IPS DF 4.7 (cell line): ENCODE data around the gene CD19.
"Not testable (repeated sequence)": the region's sequence is repeated elsewhere in the genome, so short reads cannot be mapped to it uniquely, and the experiment has no call there.

Experiments used
- DNase-seq: peaks from one replicate; pipeline ENCODE4 v3.0.0-alpha.2; 2013; ENCODE audit warnings: low spot score; ENCODE audit errors: extremely low read depth

The CD19 gene

DNA sequence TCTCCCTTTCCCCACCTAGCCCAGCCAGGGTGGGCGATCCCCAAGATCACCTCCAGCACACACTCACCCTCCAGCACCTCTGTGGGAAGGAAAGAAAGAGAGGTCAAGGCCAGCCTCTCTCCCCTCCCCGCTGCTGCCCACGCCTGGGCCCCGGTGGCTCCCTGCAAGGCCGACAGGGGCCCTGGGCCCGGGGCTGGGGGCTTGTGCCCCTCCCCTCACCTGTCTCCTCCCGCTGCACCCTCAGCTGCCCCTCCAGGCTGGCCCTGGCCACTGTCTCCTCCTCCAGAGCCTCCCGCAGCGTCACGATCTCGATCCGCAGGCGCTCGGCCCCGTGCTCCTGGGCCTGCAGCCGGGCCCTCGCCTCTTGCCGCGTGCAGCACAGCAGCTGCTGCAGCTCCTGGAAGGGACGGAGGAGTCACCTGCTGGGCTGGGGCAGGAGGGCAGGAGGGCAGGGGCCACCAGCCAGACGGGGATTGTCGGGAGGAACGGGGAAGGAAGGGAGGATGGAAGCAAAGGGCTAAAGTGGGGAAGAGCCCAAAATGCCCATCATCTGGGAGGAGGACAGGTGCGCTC, 25.9 kb upstream of the CD19 start:
- no peak for DNase-seq

DNA sequence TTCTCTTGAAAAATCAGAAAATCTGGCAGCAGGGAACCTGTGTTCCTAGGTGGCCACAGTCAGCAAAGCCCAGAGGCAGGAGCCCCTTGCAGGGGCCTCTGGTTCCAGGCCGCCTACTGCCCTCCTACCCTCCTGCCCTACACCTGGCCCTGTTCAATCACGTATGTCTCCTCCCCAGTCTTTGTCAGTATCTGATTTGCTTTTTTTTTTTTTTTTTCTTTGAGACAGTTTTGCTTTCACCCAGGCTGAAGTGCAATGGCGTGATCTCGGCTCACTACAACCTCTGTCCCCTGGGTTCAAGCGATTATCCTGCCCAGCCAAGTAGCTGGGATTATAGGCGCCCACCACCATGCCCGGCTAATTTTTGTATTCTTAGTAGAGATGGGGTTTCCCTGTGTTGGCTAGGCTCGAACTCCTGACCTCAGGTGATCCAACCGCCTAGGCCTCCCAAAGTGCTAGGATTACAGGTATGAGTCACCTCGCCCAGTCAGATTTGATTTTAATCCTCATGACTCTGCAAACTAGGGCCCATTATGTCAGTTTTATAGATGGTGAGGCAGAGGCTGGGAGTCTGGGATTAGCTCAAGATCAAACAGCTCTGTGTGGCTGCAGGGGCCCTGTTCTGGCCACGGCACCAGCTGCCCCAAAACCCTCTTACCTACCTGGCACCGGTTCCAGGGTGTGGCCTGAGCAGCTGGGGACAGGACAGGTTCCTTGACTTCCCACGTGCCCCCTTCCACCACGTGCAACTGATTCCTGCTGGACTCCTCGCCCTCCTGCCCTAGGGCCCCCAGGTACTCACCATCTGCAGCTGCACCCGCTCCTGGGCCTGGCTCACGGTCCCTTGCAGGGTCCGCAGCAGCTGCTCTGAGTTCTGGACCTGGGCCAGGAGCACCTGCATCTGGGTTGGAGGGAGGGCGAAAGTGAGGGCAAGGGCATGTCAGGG, 21.4 kb upstream of the CD19 start:
- no peak for DNase-seq

GRCh38 chr16:28912558-28912957, 19.2 kb upstream of the CD19 start:
- DNase-seq, result no peak

GRCh38 chr16:28913946-28914724, 17.6 kb upstream of the CD19 start:
- DNase-seq, result no peak

DNA sequence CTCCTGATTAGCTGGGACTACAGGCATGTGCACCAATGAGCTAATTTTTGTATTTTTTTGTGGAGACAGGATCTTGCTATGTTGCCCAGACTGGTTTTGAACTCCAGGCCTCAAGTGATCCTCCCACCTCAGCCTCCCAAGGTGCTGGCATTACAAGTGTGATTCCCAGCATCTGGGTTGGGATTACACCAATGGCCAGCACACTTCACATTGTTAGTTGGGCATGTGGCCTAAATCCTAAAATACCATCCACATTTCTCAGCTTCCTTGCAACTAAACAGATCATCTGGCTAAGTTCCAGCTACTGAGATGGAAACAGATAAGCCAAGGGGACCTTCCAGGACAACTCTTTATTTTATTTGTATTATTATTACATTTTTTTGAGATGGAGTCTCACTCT, 16.6 kb upstream of the CD19 start:
- no peak for DNase-seq

DNA sequence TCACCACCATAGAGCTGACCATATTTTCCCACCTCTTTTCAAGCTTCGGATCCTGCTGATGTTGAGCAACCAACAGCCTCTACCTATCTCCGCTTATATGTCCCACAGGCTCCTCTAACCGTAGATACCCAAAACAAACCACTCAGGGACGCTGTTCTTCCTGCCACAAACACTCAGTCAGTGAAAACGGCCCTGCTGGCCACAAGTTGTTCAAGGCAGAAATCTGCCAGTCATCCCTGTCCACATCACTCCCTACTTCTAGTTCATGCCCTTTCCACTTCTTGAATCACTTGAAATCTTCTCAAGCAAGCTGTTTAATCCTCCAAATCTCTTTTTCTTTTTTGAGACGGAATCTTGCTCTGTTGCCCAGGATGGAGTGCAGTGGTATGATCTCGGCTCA, 14.7 kb upstream of the CD19 start:
- no peak for DNase-seq

- DNase-seq, result no peak
These were observed 13.1 kb upstream of the CD19 start for GRCh38 chr16:28918698-28919097.

- DNase-seq, result no peak
These were observed 8.6 kb upstream of the CD19 start for GRCh38 chr16:28923231-28923587.

DNA sequence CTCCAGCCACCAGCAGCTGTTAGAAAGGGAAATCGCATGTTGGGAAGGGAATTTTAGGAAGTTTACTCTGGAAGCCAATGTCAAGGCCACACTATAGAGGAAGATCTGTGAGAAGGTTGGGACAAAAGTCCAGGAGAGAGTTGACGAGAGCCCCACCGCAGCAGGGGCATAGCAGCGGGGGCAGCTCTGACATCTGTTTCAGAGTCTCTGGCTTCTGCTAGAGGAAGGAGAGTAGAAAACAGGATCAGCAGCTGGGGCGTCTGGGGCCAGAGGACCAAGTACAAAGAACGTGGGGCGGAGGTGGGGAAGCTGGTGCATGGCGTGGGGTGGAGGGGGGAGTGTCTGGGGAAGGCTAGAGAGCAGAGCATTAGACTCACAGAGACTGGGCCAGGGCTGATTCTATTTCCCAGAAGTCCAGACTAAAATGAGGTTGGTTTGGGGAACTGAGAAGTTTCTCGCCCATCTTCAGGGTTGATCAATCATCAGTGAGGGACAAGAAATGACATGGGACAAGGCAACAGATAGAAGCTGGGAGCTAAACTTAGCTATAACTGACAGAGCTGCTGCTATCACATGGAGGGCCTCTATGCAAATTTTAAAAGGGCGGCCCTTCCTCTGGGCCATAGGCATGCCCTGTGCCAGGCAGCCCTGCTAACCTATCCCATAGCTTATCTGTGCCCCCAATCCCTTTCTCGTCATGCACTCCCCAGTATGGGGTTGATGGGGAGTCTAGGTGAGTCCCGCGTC, 7.9 kb upstream of the CD19 start:
- DNase-seq, result no peak

DNA sequence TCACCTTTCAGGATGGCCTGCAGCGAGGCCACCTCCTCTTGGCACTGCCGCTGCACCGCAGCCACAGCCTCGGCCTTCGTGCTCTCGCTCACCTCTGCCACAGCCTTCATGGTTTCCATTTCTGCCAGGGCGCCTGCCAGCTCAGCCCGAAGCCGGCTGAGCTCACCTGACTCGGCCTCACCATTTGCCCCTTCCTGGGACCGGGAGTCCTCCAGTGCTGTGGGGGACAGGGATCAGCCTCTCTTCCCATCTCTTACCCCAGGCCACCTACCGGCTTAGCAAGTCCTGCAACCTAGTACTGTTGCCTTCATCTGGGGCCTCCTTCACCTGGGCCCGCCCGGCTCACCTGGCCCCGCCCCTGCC, 7.4 kb upstream of the CD19 start:
- no peak for DNase-seq

DNA sequence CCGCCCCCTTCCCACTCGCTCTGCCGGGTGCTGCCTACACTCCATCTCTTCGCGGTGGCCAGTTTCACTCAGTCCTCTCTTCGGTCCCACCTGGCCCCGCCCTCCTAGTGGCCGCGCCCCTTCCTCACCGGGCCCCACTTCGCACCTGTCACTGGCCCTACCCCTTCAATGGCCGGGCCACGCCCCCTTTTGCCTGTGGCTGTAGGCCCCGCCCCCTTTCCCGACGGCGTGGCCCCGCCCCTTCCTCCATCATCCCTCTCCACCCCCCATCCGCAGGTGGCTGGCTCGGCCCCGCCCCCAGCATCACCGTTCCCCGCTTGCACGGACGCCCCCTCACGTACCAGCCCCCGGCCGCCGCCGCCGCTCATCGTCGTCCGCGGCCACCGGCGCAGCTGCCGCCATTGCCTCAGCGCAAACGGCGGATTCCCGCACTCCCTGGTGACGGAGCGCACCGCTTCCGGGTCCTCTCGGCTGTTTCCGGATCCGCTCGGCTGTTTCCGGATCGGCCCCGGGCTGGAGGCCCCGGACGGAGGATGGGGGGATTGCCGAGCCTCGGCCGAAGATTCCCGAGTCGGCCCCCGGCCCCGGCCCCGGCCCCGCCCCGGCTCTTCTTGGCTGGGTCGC, 6.9 kb upstream of the CD19 start, which contains the start of gene RABEP2:
TSS of gene RABEP2 (minus strand) at position 477 of the 624 bp plus-strand sequence. CDS start at position 402, 75 bp downstream.
- DNase-seq, result peak; percentile 64

- DNase-seq, result no peak
These were observed 6.2 kb upstream of the CD19 start for GRCh38 chr16:28925386-28926228.

DNA sequence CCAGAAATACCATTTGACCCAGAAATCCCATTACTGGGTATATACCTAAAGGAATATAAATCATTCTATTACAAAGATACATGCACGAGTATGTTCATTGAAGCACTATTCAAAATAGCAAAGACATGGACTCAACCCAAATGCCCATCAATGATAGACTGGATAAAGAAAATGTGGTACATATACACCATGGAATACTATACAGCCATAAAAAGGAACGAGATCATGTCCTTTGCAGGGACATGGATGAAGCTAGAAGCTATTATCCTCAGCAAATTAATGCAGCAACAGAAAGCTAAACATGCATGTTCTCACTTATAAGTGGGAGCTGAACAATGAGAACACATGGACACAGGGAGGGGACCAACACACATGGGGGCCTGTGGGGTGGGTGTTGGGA, 5.5 kb upstream of the CD19 start:
- DNase-seq, result not testable (repeated sequence)

DNA sequence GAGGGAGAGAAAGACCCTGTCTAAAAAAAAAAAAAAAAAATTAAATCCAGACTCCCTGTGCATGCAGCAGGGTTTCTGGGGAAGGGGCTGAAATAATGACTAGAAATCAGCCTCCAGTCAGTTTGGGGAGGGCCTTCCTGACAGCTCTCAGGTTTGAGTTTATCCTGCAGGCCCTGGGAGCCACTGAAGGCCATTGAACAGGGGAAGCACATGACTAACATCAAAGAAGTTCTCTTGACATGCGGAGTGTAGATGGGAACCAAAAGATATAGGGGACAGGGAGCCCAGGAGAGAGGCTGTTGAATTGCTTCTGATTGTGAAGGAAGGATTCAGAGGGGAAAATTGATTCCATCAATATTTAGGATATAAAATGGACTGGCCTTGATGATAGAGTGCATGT, 4.0 kb upstream of the CD19 start:
- DNase-seq, result no peak

- DNase-seq, result no peak
These were observed 1.6 kb upstream of the CD19 start for GRCh38 chr16:28930203-28930602.

DNA sequence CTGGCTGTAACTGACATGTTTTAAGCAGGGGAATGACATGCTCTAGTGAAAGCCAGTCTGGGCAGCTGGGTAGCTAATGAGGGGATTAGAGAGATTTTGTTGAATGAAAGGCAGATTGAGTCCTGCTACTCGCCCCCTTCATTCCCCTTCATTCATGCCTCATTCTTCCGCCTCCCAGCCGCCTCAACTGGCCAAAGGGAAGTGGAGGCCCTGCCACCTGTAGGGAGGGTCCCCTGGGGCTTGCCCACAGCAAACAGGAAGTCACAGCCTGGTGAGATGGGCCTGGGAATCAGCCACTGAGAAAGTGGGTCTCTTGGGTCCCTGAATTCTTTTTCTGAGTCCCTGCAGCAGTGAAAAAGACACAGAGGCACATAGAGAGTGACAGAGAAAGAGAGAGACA, 1.1 kb upstream of the CD19 start:
- DNase-seq, result no peak

GRCh38 chr16:28932339-28933141, 769 bp downstream of the CD19 start:
- no peak for DNase-seq

DNA sequence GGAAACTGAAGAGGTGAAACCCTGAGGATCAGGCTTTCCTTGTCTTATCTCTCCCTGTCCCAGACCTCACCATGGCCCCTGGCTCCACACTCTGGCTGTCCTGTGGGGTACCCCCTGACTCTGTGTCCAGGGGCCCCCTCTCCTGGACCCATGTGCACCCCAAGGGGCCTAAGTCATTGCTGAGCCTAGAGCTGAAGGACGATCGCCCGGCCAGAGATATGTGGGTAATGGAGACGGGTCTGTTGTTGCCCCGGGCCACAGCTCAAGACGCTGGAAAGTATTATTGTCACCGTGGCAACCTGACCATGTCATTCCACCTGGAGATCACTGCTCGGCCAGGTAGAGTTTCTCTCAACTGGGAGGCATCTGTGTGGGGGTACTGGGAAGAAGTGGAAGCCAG, 1.4 kb downstream of the CD19 start:
- no peak for DNase-seq

DNA sequence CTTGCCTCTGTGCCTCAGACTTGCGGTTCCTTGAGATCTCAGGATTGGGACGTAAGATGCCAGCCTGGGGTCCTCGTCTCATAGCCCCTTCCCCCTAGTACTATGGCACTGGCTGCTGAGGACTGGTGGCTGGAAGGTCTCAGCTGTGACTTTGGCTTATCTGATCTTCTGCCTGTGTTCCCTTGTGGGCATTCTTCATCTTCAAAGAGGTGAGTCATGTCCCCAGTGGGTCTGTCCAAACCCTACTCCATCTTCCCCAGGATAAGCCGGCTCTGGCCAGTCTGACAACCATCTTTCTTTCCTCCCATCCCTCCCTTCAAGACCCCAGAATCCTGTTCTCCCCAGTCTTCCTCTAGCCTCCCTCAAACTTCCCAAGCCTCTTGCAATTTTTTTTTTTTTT, 3.6 kb downstream of the CD19 start:
- no peak for DNase-seq
